ENCODE data around the gene ABHD10. TPM values are rescaled to one million over a fixed set of nuclear protein-coding genes. Genes with fewer than 3 reads are reported as not detected.
A peak's percentile ranks its signal among the peaks of the same experiment; 100 is the strongest.

ABHD10 gene
- total and polyA plus RNA-seq, 4 experiments from 2014 or later: 34.8 to 40.1 (median 38.7) TPM

- H3K27ac Mint-ChIP-seq: no peak overlapping the region
- no peak overlapping the region for H3K27ac ChIP-seq (ENCODE audit: low read depth, low read length)
- H3K4me1 Mint-ChIP-seq: peaks cover 2 to 6% (median 4%) of the 10 kb centered on the region in 4 donors
- H3K27me3 Mint-ChIP-seq: no peaks in the 10 kb centered on the region
- H3K36me3 Mint-ChIP-seq: peaks cover 0 to 1% of the 10 kb centered on the region in 2 donors
- DNase-seq: no peak
- intact Hi-C loops (cut with micrococcal nuclease): loop anchor here (10.0 kb wide), 1 partner anchor 103 kb away; no protein-coding TSS in a partner anchor
- POLR2A ChIA-PET (ENCODE audit: partially characterized antibody): interaction anchor here (1.2 kb wide), 1 partner anchor 8 kb away, joined by 3 read pairs; no protein-coding TSS in a partner anchor
- H3K4me1 ChIP-seq (ENCODE audit: insufficient read depth, low read length): no peaks in the 10 kb centered on the region
- H3K36me3 ChIP-seq (ENCODE audit: insufficient read depth, low read length): no peaks in the 10 kb centered on the region
- no peaks in the 10 kb centered on the region for H3K9me3 ChIP-seq (ENCODE audit: control insufficient read depth in 1 of 2, low read length in 2 of 2)
- H3K4me3 Mint-ChIP-seq: no peak overlapping the region
- H3K27me3 ChIP-seq (ENCODE audit: insufficient read depth, low read length): no peaks in the 10 kb centered on the region
- H3K9me3 Mint-ChIP-seq: no peaks in the 10 kb centered on the region
- no peak overlapping the region for H3K4me3 ChIP-seq (ENCODE audit: low read length in 2 of 2)
- CTCF ChIA-PET (ENCODE audit: partially characterized antibody): interaction anchor here (1.0 to 14.8 kb wide), 2 partner anchors 111 to 254 kb away, joined by 4 to 423 read pairs; no protein-coding TSS in a partner anchor
Observed at GRCh38 chr3:111971533-111972130, 7.2 kb upstream of the ABHD10 start.

GRCh38 chr3:111972891-111973290 is 5.9 kb upstream of the ABHD10 start:
- Histone ChIP-seq H3K36me3 (ENCODE audit: insufficient read depth, low read length) (no peaks in the 10 kb centered on the region), H3K9me3 (ENCODE audit: control insufficient read depth in 1 of 2, low read length in 2 of 2) (no peaks in the 10 kb centered on the region), H3K27me3 (ENCODE audit: insufficient read depth, low read length) (no peaks in the 10 kb centered on the region), H3K27ac (ENCODE audit: low read depth, low read length) (no peak overlapping the region), H3K4me1 (ENCODE audit: insufficient read depth, low read length) (no peaks in the 10 kb centered on the region), H3K4me3 (ENCODE audit: low read length in 2 of 2) (no peak overlapping the region)
- no peaks in the 10 kb centered on the region for H3K27me3 Mint-ChIP-seq
- H3K27ac Mint-ChIP-seq: no peak overlapping the region
- intact Hi-C loops (cut with micrococcal nuclease): loop anchor here (10.0 kb wide), 1 partner anchor 102 kb away; no protein-coding TSS in a partner anchor
- no peak overlapping the region for H3K4me3 Mint-ChIP-seq
- POLR2A ChIA-PET (ENCODE audit: partially characterized antibody): no interaction called here
- DNase-seq: no peak
- H3K9me3 Mint-ChIP-seq: no peaks in the 10 kb centered on the region
- CTCF ChIA-PET (ENCODE audit: partially characterized antibody): interaction anchor here (0.6 to 14.8 kb wide), 3 partner anchors 14 to 255 kb away, joined by 3 to 423 read pairs (median 3); no protein-coding TSS in a partner anchor
- peaks cover 0 to 1% of the 10 kb centered on the region in 2 donors for H3K36me3 Mint-ChIP-seq
- no peaks in the 10 kb centered on the region for H3K4me1 Mint-ChIP-seq

GRCh38 chr3:111975131-111975530 is 3.7 kb upstream of the ABHD10 start:
- no peak for DNase-seq
- no peak overlapping the region for H3K4me3 ChIP-seq (ENCODE audit: low read length in 2 of 2)
- H3K27ac Mint-ChIP-seq: no peak overlapping the region
- H3K4me1 ChIP-seq (ENCODE audit: insufficient read depth, low read length): peaks cover 11% of the 10 kb centered on the region
- no peak overlapping the region for H3K27ac ChIP-seq (ENCODE audit: low read depth, low read length)
- no peaks in the 10 kb centered on the region for H3K36me3 ChIP-seq (ENCODE audit: insufficient read depth, low read length)
- peaks cover 0 to 10% of the 10 kb centered on the region in 2 donors for H3K36me3 Mint-ChIP-seq
- intact Hi-C loops (cut with micrococcal nuclease): loop anchor here (5.0 to 10.0 kb wide), 2 partner anchors 100 to 428 kb away; no protein-coding TSS in a partner anchor
- no peaks in the 10 kb centered on the region for H3K9me3 ChIP-seq (ENCODE audit: control insufficient read depth in 1 of 2, low read length in 2 of 2)
- ChIA-PET CTCF (ENCODE audit: partially characterized antibody) (interaction anchor here (0.9 to 1.7 kb wide), 5 partner anchors 14 to 359 kb away, joined by 3 to 8 read pairs (median 3); partner anchors contain the start of gene C3orf52), POLR2A (ENCODE audit: partially characterized antibody) (no interaction called here)
- no peaks in the 10 kb centered on the region for H3K9me3 Mint-ChIP-seq
- H3K27me3 ChIP-seq (ENCODE audit: insufficient read depth, low read length): no peaks in the 10 kb centered on the region
- H3K4me3 Mint-ChIP-seq: no peak overlapping the region
- H3K4me1 Mint-ChIP-seq: peaks cover 8 to 15% (median 10%) of the 10 kb centered on the region in 4 donors
- H3K27me3 Mint-ChIP-seq: no peaks in the 10 kb centered on the region

GRCh38 chr3:111976254-111976653 is 2.6 kb upstream of the ABHD10 start:
- Histone ChIP-seq H3K4me3 (ENCODE audit: low read length in 2 of 2) (no peak overlapping the region), H3K9me3 (ENCODE audit: control insufficient read depth in 1 of 2, low read length in 2 of 2) (no peaks in the 10 kb centered on the region), H3K4me1 (ENCODE audit: insufficient read depth, low read length) (peaks cover 22% of the 10 kb centered on the region), H3K27ac (ENCODE audit: low read depth, low read length) (no peak overlapping the region), H3K27me3 (ENCODE audit: insufficient read depth, low read length) (no peaks in the 10 kb centered on the region), H3K36me3 (ENCODE audit: insufficient read depth, low read length) (no peaks in the 10 kb centered on the region)
- Mint-ChIP-seq H3K27me3 (no peaks in the 10 kb centered on the region), H3K4me3 (no peak overlapping the region), H3K4me1 (peaks cover 14 to 26% (median 20%) of the 10 kb centered on the region in 4 donors), H3K9me3 (no peaks in the 10 kb centered on the region), H3K36me3 (peaks cover 0 to 10% of the 10 kb centered on the region in 2 donors), H3K27ac (no peak overlapping the region)
- POLR2A ChIA-PET (ENCODE audit: partially characterized antibody): interaction anchor here (1.1 kb wide), 1 partner anchor 13 kb away, joined by 3 read pairs; no protein-coding TSS in a partner anchor
- CTCF ChIA-PET (ENCODE audit: partially characterized antibody): interaction anchor here (0.9 to 4.8 kb wide), 3 partner anchors 8 to 259 kb away, joined by 3 to 29 read pairs (median 9); no protein-coding TSS in a partner anchor
- no peak for DNase-seq
- intact Hi-C loops (cut with micrococcal nuclease): loop anchor here (5.0 to 10.0 kb wide), 2 partner anchors 99 to 429 kb away; no protein-coding TSS in a partner anchor

- Histone ChIP-seq H3K27ac (ENCODE audit: low read depth, low read length) (peak overlapping the region; percentile 80), H3K4me1 (ENCODE audit: insufficient read depth, low read length) (peaks cover 50% of the 10 kb centered on the region), H3K27me3 (ENCODE audit: insufficient read depth, low read length) (no peaks in the 10 kb centered on the region), H3K9me3 (ENCODE audit: control insufficient read depth in 1 of 2, low read length in 2 of 2) (no peaks in the 10 kb centered on the region), H3K36me3 (ENCODE audit: insufficient read depth, low read length) (no peaks in the 10 kb centered on the region), H3K4me3 (ENCODE audit: low read length in 2 of 2) (peak overlapping the region; percentile 90 to 95)
- H3K27ac Mint-ChIP-seq: peak overlapping the region; percentile 91 to 97 (median 95)
- no peaks in the 10 kb centered on the region for H3K27me3 Mint-ChIP-seq
- H3K36me3 Mint-ChIP-seq: peaks cover 3 to 15% of the 10 kb centered on the region in 2 donors
- DNase-seq: peak in 3 of 5 donors; percentile 16 to 35 (median 28)
- ChIA-PET CTCF (ENCODE audit: partially characterized antibody) (interaction anchor here (1.0 to 5.3 kb wide), 13 partner anchors 9 to 909 kb away, joined by 3 to 55 read pairs (median 5); partner anchors contain the start of gene PHLDB2), POLR2A (ENCODE audit: partially characterized antibody) (interaction anchor here (0.6 to 3.0 kb wide), 22 partner anchors 9 to 909 kb away, joined by 3 to 36 read pairs (median 5); partner anchors contain the start of genes ATG3, PHLDB2 and SLC35A5)
- intact Hi-C loops (cut with micrococcal nuclease): loop anchor here (1.0 to 10.0 kb wide), 5 partner anchors 10 to 905 kb away; partner anchors contain the start of genes NECTIN3 and SLC35A5
- no peaks in the 10 kb centered on the region for H3K9me3 Mint-ChIP-seq
- H3K4me3 Mint-ChIP-seq: peak overlapping the region; percentile 92 to 97 (median 92)
- H3K4me1 Mint-ChIP-seq: peaks cover 31 to 56% (median 42%) of the 10 kb centered on the region in 4 donors
Observed at GRCh38 chr3:111979434-111980038, 710 bp downstream of the ABHD10 start.

GRCh38 chr3:111980716-111981456 is 2.1 kb downstream of the ABHD10 start:
- Histone ChIP-seq H3K27ac (ENCODE audit: low read depth, low read length) (no peak overlapping the region), H3K4me3 (ENCODE audit: low read length in 2 of 2) (no peak overlapping the region), H3K9me3 (ENCODE audit: control insufficient read depth in 1 of 2, low read length in 2 of 2) (no peaks in the 10 kb centered on the region), H3K4me1 (ENCODE audit: insufficient read depth, low read length) (peaks cover 60% of the 10 kb centered on the region), H3K27me3 (ENCODE audit: insufficient read depth, low read length) (no peaks in the 10 kb centered on the region), H3K36me3 (ENCODE audit: insufficient read depth, low read length) (no peaks in the 10 kb centered on the region)
- peak overlapping the region in 2 of 7 donors; percentile 37 to 43 for H3K27ac Mint-ChIP-seq
- ChIA-PET CTCF (ENCODE audit: partially characterized antibody) (interaction anchor here (2.0 to 5.3 kb wide), 5 partner anchors 8 to 264 kb away, joined by 7 to 55 read pairs (median 29); no protein-coding TSS in a partner anchor), POLR2A (ENCODE audit: partially characterized antibody) (interaction anchor here (1.1 kb wide), 2 partner anchors 10 to 312 kb away, joined by 3 read pairs; no protein-coding TSS in a partner anchor)
- peaks cover 42 to 68% (median 54%) of the 10 kb centered on the region in 4 donors for H3K4me1 Mint-ChIP-seq
- intact Hi-C loops (cut with micrococcal nuclease): loop anchor here (10.0 kb wide), 1 partner anchor 906 kb away; the partner anchor contains the start of gene NECTIN3
- H3K4me3 Mint-ChIP-seq: peak overlapping the region; percentile 17 to 97 (median 92)
- H3K36me3 Mint-ChIP-seq: peaks cover 5 to 22% of the 10 kb centered on the region in 2 donors
- no peak for DNase-seq
- H3K9me3 Mint-ChIP-seq: no peaks in the 10 kb centered on the region
- no peaks in the 10 kb centered on the region for H3K27me3 Mint-ChIP-seq

Measured in CD4-positive, alpha-beta memory T cell (primary cell).